GM19035 (cell line): Measurements from ENCODE around the gene RPS6KA1.
"Not testable (repeated sequence)": the region's sequence is repeated elsewhere in the genome, so short reads cannot be mapped to it uniquely, and the experiment has no call there.

ENCODE experiments used
- ATAC-seq: cut with Tn5 transposase; IDR thresholded peaks from one replicate; pipeline ENCODE4 v1.9.1; 2021; ENCODE audit not compliant: unreplicated experiment

Gene RPS6KA1

GRCh38 chr1:26553942-26554682, 24.6 kb downstream of the RPS6KA1 start:
- ATAC-seq, result no peak

- no peak for ATAC-seq
Measured at GRCh38 chr1:26554781-26555180, 25.2 kb downstream of the RPS6KA1 start.

DNA sequence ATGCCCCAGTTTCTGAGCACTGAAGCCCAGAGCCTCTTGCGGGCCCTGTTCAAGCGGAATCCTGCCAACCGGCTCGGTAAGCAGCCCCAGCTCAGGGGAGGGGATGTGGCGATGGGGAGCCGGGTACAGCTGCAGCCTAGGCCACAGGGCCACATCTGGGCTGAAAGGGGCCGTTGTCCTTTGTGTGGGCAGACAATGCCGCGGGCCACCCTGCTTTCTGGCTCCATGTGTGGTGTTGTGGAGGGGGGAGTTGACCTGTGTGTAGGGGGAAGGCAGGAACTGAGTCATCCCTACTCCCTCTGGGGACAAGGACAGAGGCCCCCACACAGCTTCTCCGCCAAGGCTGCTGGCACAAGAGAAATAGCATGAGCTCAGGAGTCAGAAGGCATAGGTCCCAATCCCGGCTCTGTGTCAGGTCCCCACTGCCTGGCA, 26.0 kb downstream of the RPS6KA1 start:
- no peak for ATAC-seq

DNA sequence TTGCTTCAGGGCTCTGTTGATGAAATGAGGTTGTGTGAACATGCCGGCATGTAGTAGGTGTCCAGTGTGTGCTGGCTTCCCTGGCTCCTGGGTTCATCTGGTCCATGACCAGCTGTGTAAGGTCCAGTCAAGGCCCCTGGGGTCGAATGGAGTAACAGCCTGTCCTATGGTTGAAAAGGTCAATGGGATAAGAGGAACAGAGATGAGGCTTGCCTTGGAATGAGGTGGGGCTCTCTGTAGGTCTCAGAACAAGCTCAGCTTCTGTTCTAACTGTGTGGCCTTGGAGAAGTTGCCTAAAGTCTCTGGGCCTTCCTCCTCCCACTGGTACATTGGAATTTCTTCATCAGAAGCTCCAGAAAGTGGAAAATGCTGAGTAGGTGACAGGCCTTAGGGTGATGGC, 26.6 kb downstream of the RPS6KA1 start:
- ATAC-seq, result no peak

- no peak for ATAC-seq
Measured at GRCh38 chr1:26557008-26557407, 27.4 kb downstream of the RPS6KA1 start.

- no peak for ATAC-seq
Measured at GRCh38 chr1:26558685-26559048, 29.1 kb downstream of the RPS6KA1 start.

DNA sequence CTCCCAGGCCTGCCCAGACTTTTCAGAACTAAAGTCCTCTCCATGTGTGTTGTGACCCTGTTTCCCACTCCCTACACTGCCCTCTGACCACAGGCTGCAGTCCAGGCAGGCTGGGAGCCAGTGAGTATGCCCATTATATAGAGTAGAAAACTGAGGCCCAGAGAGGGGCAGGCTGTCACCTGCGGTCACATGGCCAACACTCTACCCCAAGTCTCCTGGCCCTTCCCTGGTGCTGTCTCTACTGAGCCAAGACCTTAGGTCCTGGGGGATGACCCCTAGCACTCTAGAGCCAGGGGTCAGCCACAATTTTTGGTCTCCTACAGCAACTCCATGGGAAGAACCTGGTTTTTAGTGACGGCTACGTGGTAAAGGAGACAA, 30.8 kb downstream of the RPS6KA1 start:
- no peak for ATAC-seq

- ATAC-seq, result no peak
Measured at GRCh38 chr1:26570287-26570686, 40.7 kb downstream of the RPS6KA1 start.

DNA sequence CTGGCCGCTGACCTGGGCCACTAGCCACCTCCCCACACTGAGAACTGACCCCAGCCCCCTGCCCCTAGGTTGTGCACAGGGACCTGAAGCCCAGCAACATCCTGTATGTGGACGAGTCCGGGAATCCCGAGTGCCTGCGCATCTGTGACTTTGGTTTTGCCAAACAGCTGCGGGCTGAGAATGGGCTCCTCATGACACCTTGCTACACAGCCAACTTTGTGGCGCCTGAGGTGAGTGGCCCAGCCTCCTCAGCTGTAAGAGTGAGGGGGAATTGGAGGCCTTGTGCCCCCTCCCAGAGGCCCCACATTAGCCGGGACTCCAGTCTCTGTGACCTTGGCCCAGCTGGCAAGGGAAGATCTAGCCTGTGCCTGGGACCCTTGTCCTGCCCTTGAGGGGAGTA, 41.8 kb downstream of the RPS6KA1 start:
- no peak for ATAC-seq

DNA sequence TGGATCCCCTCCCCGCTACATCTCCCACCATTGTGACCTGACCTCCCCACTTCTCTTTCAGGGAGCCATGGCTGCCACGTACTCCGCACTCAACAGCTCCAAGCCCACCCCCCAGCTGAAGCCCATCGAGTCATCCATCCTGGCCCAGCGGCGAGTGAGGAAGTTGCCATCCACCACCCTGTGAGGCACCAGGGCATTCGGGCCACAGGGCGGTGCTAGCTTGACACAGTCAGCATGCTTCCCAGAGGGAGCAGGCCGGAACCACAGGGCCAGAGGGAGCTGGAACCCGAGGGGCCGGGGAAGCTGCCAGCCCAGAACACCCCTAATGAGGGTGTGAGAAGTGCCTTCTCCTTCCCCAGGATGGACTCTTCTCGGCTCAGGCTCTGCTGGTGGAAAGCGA, 44.5 kb downstream of the RPS6KA1 start:
- ATAC-seq, result no peak

DNA sequence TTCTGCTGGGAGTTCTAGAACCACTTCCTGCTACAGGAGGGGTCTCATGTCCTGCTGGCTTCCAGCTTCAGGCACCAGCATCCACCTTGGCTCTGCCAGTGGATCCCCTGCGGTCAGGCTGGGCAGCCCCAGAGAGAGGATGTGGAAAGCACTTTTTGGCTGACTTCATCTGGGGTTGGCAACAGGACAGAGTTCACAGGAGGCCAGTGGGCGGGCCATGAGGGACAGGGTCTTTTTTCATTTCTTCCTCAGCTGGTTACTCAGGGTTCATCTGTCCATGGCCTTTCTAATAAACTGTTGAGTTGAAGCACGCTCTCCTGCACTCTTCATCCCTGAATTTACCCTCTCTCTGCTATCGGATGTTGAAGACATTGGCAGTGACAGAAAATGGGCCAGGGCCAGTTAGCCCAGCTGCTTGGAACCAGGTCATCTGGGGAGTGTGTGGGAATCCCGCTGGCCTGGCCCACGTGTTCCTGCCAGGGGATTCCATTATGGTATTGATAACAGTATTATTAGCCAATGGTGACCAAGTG, 45.2 kb downstream of the RPS6KA1 start:
- no peak for ATAC-seq

DNA sequence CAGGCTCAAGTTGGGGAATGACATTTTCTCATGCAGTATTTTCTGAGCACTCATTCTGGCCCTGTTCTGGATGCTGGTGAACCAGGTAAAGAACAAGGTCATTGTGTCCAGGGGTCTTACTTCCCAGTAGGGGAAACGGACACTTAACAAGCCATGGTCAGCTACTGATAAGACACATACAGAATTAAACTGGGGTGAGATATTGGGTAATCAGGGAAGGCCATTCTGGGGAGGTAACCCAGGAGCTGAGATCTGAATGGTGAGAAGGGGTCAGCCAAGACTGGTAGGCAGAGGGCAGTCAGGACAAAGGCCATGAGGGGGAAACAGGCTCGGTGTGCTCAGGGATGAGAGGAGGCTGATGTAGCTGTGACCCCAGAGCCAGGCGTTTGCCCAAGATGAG, 45.8 kb downstream of the RPS6KA1 start:
- no peak for ATAC-seq

- ATAC-seq, result no peak
Measured at GRCh38 chr1:26578167-26578566, 48.6 kb downstream of the RPS6KA1 start.

- ATAC-seq, result no peak
Measured at GRCh38 chr1:26579681-26580111, 50.1 kb downstream of the RPS6KA1 start.

- no peak for ATAC-seq
Measured at GRCh38 chr1:26580116-26580515, 50.6 kb downstream of the RPS6KA1 start.

GRCh38 chr1:26581287-26581651, 51.7 kb downstream of the RPS6KA1 start:
- no peak for ATAC-seq

DNA sequence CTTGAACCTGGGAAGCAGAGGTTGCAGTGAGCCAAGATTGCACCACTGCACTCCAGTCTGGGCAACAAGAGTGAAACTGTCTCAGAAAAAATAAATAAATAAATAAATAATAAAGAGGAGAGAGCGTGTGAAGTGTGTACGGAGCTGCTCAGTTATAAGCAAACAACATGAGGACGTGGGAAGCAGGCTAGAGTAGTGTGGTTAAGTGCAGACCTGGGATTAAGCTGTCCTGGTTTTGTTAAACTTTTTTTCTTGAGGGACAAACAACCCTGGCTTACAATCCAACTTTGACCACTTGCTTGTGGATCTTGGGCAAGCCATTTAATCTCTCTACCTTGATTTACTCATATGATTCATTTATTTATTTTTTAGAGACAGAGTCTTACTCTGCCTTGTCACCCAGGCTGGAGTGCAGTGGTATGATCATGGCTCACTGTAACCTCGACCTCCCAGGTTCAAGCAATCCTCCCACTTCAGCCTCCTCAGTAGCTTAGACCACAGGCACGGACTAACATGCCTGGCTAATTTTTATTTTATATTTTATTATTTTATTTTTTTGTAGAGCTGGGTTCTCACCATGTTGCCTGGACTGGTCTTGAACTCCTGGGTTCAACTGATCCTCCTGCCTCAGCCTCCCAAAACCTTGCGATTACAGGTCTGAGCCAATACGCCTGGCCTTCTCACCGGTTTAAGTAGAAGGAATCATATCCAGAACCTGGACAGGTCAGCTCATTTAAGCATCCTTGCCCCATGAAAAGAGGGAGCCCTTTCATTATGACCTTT, 52.7 kb downstream of the RPS6KA1 start:
- ATAC-seq, result no peak

DNA sequence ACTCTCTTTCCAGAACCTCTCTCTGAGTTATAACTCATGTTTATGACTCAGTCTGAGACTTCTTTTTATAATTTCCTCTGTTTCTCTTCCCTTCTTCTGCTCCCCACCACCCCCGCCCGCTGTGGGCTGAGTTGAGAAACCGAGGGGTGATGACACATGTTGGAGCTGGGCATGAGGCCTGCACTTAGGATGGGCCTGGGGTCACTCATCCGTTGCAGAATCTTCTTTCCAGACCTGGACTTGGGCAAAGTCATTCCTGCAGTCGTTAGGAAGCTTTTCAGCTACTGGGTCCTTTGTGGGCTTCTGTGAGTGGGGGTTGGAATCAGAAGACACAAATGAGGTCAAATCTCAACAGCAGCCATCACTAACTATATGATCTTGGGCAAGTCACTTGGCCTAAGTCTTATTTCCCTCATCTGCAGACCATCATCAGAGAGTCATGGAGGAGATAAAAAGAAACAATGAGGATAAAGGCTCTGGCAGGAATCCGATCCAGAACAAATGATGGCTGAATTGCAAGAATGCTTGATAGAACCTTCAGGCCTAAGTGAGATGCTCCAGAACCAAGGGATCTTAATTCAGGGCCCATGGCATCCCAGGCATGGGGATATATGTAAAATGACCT, 53.4 kb downstream of the RPS6KA1 start:
- ATAC-seq, result no peak

- no peak for ATAC-seq
Measured at GRCh38 chr1:26583646-26584485, 54.3 kb downstream of the RPS6KA1 start.

GRCh38 chr1:26584588-26584987, 55.0 kb downstream of the RPS6KA1 start:
- not testable (repeated sequence) for ATAC-seq

DNA sequence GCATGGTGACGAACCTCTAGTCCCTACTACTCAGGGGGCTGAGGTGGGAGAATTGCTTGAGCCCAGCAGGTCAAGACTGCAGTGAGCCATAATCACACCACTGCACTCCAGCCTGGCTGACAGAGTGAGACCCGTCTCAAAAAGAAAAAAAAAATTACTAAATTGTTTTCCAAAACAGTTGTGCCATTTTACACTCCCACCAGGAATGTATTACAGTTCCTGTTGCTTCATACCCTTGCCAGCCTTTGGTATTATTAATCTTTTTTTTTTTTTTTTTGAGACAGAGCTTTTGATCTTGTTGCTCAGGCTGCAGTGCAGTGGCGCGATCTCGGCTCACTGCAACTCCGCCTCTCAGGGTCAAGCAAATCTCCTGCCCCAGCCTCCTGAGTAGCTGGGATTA, 55.9 kb downstream of the RPS6KA1 start:
- no peak for ATAC-seq
